Memory B cell (primary cell): ENCODE data around the gene C11orf65.
A peak's percentile ranks its signal among the peaks of the same experiment; 100 is the strongest.

Experiments
- ATAC-seq: fragments of 150-1000 bp; cut with Tn5 transposase; 2 replicates; pipeline ENCODE4 v1.10.0; 2021; ENCODE audit warnings: low read depth, mild to moderate bottlenecking, moderate library complexity
- DNase-seq, 2 donors: peaks; one replicate each; pipeline ENCODE4 v3.0.0; 2022; ENCODE audit warnings: low spot score in 2 of 2
- H3K27ac Mint-ChIP-seq: one replicate; pipeline ENCODE4 v1.8.0; 2022; ENCODE audit warnings: mild to moderate bottlenecking, moderate library complexity, mixed read lengths
- H3K27me3 Mint-ChIP-seq: one replicate; pipeline ENCODE4 v1.8.0; 2022; ENCODE audit warnings: mixed read lengths
- H3K36me3 Mint-ChIP-seq: one replicate; pipeline ENCODE4 v1.8.0; 2022; ENCODE audit warnings: mild to moderate bottlenecking, mixed read lengths
- H3K4me1 Mint-ChIP-seq: one replicate; pipeline ENCODE4 v1.8.0; 2022; ENCODE audit warnings: mixed read lengths
- H3K4me3 Mint-ChIP-seq: one replicate; pipeline ENCODE4 v1.8.0; 2022; ENCODE audit warnings: mild to moderate bottlenecking, moderate library complexity, mixed read lengths
- H3K9me3 Mint-ChIP-seq: one replicate; pipeline ENCODE4 v1.8.0; 2022; ENCODE audit warnings: mixed read lengths

Gene C11orf65

GRCh38 chr11:108370315-108370714, 97.0 kb downstream of the C11orf65 start:
- Mint-ChIP-seq H3K4me3 (no peak overlapping the region), H3K9me3 (peaks cover 7% of the 10 kb centered on the region), H3K27me3 (no peaks in the 10 kb centered on the region), H3K27ac (no peak overlapping the region), H3K4me1 (no peaks in the 10 kb centered on the region), H3K36me3 (peaks cover 29% of the 10 kb centered on the region)
- ATAC-seq, result no peak
- DNase-seq, result no peak

GRCh38 chr11:108369064-108369463, 98.3 kb downstream of the C11orf65 start:
- DNase-seq (no peak), ATAC-seq (no peak)
- Mint-ChIP-seq H3K27me3 (no peaks in the 10 kb centered on the region), H3K36me3 (peaks cover 37% of the 10 kb centered on the region), H3K27ac (no peak overlapping the region), H3K4me3 (no peak overlapping the region), H3K9me3 (peaks cover 6% of the 10 kb centered on the region), H3K4me1 (no peaks in the 10 kb centered on the region)

- Mint-ChIP-seq H3K9me3 (peaks cover 6% of the 10 kb centered on the region), H3K4me1 (no peaks in the 10 kb centered on the region), H3K4me3 (no peak overlapping the region), H3K27me3 (no peaks in the 10 kb centered on the region), H3K27ac (no peak overlapping the region), H3K36me3 (peaks cover 39% of the 10 kb centered on the region)
- DNase-seq (no peak), ATAC-seq (no peak)
Measured at GRCh38 chr11:108368134-108368533, 99.2 kb downstream of the C11orf65 start.

GRCh38 chr11:108364159-108364558, 103.2 kb downstream of the C11orf65 start:
- Mint-ChIP-seq H3K4me1 (no peaks in the 10 kb centered on the region), H3K36me3 (peaks cover 35% of the 10 kb centered on the region), H3K27ac (peak overlapping the region; percentile 73), H3K9me3 (no peaks in the 10 kb centered on the region), H3K27me3 (no peaks in the 10 kb centered on the region), H3K4me3 (no peak overlapping the region)
- ATAC-seq (no peak), DNase-seq (no peak)

GRCh38 chr11:108351468-108351867, 115.9 kb downstream of the C11orf65 start:
- Mint-ChIP-seq H3K4me1 (no peaks in the 10 kb centered on the region), H3K36me3 (peaks cover 58% of the 10 kb centered on the region), H3K27ac (no peak overlapping the region), H3K9me3 (no peaks in the 10 kb centered on the region), H3K4me3 (no peak overlapping the region), H3K27me3 (no peaks in the 10 kb centered on the region)
- ATAC-seq, result no peak
- DNase-seq, result no peak

GRCh38 chr11:108346451-108346850, 120.9 kb downstream of the C11orf65 start:
- no peaks in the 10 kb centered on the region for H3K27me3 Mint-ChIP-seq
- peaks cover 38% of the 10 kb centered on the region for H3K36me3 Mint-ChIP-seq
- no peaks in the 10 kb centered on the region for H3K4me1 Mint-ChIP-seq
- H3K4me3 Mint-ChIP-seq, result no peak overlapping the region
- H3K9me3 Mint-ChIP-seq, result no peaks in the 10 kb centered on the region
- H3K27ac Mint-ChIP-seq, result no peak overlapping the region
- ATAC-seq, result no peak
- DNase-seq, result no peak

- ATAC-seq, result no peak
- DNase-seq, result no peak
- Mint-ChIP-seq H3K9me3 (no peaks in the 10 kb centered on the region), H3K27me3 (no peaks in the 10 kb centered on the region), H3K27ac (no peak overlapping the region), H3K36me3 (peaks cover 38% of the 10 kb centered on the region), H3K4me3 (no peak overlapping the region), H3K4me1 (no peaks in the 10 kb centered on the region)
Measured at GRCh38 chr11:108345767-108346166, 121.6 kb downstream of the C11orf65 start.

GRCh38 chr11:108343714-108344113, 123.6 kb downstream of the C11orf65 start:
- Mint-ChIP-seq H3K36me3 (peaks cover 22% of the 10 kb centered on the region), H3K27me3 (no peaks in the 10 kb centered on the region), H3K4me3 (no peak overlapping the region), H3K27ac (no peak overlapping the region), H3K4me1 (no peaks in the 10 kb centered on the region), H3K9me3 (no peaks in the 10 kb centered on the region)
- ATAC-seq, result no peak
- DNase-seq, result no peak

- ATAC-seq (no peak), DNase-seq (no peak)
- Mint-ChIP-seq H3K9me3 (no peaks in the 10 kb centered on the region), H3K4me1 (no peaks in the 10 kb centered on the region), H3K27me3 (no peaks in the 10 kb centered on the region), H3K36me3 (peaks cover 17% of the 10 kb centered on the region), H3K4me3 (no peak overlapping the region), H3K27ac (no peak overlapping the region)
Measured at GRCh38 chr11:108341654-108342053, 125.7 kb downstream of the C11orf65 start.

GRCh38 chr11:108340973-108341372, 126.4 kb downstream of the C11orf65 start:
- no peak overlapping the region for H3K27ac Mint-ChIP-seq
- no peak overlapping the region for H3K4me3 Mint-ChIP-seq
- peaks cover 19% of the 10 kb centered on the region for H3K36me3 Mint-ChIP-seq
- ATAC-seq (no peak), DNase-seq (no peak)
- H3K9me3 Mint-ChIP-seq, result no peaks in the 10 kb centered on the region
- no peaks in the 10 kb centered on the region for H3K27me3 Mint-ChIP-seq
- H3K4me1 Mint-ChIP-seq, result no peaks in the 10 kb centered on the region

- ATAC-seq, result no peak
- Mint-ChIP-seq H3K4me1 (no peaks in the 10 kb centered on the region), H3K36me3 (peaks cover 11% of the 10 kb centered on the region), H3K27ac (no peak overlapping the region), H3K4me3 (no peak overlapping the region), H3K9me3 (no peaks in the 10 kb centered on the region), H3K27me3 (no peaks in the 10 kb centered on the region)
- no peak for DNase-seq
Measured at GRCh38 chr11:108338750-108339149, 128.6 kb downstream of the C11orf65 start.

GRCh38 chr11:108333403-108333899, 133.9 kb downstream of the C11orf65 start:
- ATAC-seq (no peak), DNase-seq (no peak)
- H3K4me1 Mint-ChIP-seq, result no peaks in the 10 kb centered on the region
- peaks cover 25% of the 10 kb centered on the region for H3K36me3 Mint-ChIP-seq
- no peaks in the 10 kb centered on the region for H3K9me3 Mint-ChIP-seq
- H3K27ac Mint-ChIP-seq, result no peak overlapping the region
- no peak overlapping the region for H3K4me3 Mint-ChIP-seq
- H3K27me3 Mint-ChIP-seq, result no peaks in the 10 kb centered on the region
